GM19467 (cell line): ENCODE data around the gene RABL6.
A peak's percentile ranks its signal among the peaks of the same experiment; 100 is the strongest.
"Not testable (repeated sequence)": the region's sequence is repeated elsewhere in the genome, so short reads cannot be mapped to it uniquely, and the experiment has no call there.

Experiments
- ATAC-seq: cut with Tn5 transposase; IDR thresholded peaks from one replicate; pipeline ENCODE4 v1.9.1; 2021; ENCODE audit warnings: mild to moderate bottlenecking, moderate library complexity; ENCODE audit not compliant: unreplicated experiment

Gene RABL6

GRCh38 chr9:136794281-136794999 is 13.3 kb upstream of the RABL6 start:
- no peak for ATAC-seq

- ATAC-seq: no peak
These were observed 12.8 kb upstream of the RABL6 start for GRCh38 chr9:136795000-136795348.

- ATAC-seq: no peak
These were observed 11.4 kb upstream of the RABL6 start, which contains the start of gene CCDC183 for GRCh38 chr9:136796238-136796774. CCDC183 (plus strand) TSS chr9:136796338; CDS start chr9:136796398, 60 bp downstream.

- not testable (repeated sequence) for ATAC-seq
These were observed 10.9 kb upstream of the RABL6 start for GRCh38 chr9:136796775-136797347.

GRCh38 chr9:136798708-136799078 is 9.1 kb upstream of the RABL6 start:
- no peak for ATAC-seq

- ATAC-seq: no peak
These were observed 8.5 kb upstream of the RABL6 start for GRCh38 chr9:136799079-136799853.

GRCh38 chr9:136799854-136800657 is 7.7 kb upstream of the RABL6 start:
- ATAC-seq: no peak

- ATAC-seq: no peak
These were observed 5.4 kb upstream of the RABL6 start for GRCh38 chr9:136802321-136802720.

GRCh38 chr9:136803009-136803550 is 4.7 kb upstream of the RABL6 start:
- ATAC-seq: not testable (repeated sequence)

- no peak for ATAC-seq
These were observed 3.9 kb upstream of the RABL6 start for GRCh38 chr9:136803551-136804508.

- ATAC-seq: no peak
These were observed 3.1 kb upstream of the RABL6 start for GRCh38 chr9:136804509-136805206.

- no peak for ATAC-seq
These were observed 2.5 kb upstream of the RABL6 start for GRCh38 chr9:136805207-136805740.

GRCh38 chr9:136806067-136806466 is 1.7 kb upstream of the RABL6 start:
- no peak for ATAC-seq

GRCh38 chr9:136806631-136807201 is 1.0 kb upstream of the RABL6 start:
- ATAC-seq: no peak

- peak; percentile 35 for ATAC-seq
These were observed 492 bp downstream of the RABL6 start for GRCh38 chr9:136808075-136808805.

- ATAC-seq: no peak
These were observed 1.0 kb downstream of the RABL6 start for GRCh38 chr9:136808806-136809158.

- ATAC-seq: no peak
These were observed 7.1 kb downstream of the RABL6 start for GRCh38 chr9:136814725-136815421.
